Gastrocnemius medialis (tissue), 4 donors: Measurements from ENCODE around the gene SESN3. TPM values are rescaled to one million over a fixed set of nuclear protein-coding genes. Genes with fewer than 3 reads are reported as not detected.

Experiments
- ATAC-seq, 2 donors: fragments of 150-250 bp; one replicate each; pipeline ENCODE4 v1.9.1; 2016
- DNase-seq, 2 donors: peaks; one replicate each; pipeline ENCODE4 v3.0.0-alpha.2; 2019
- H3K27ac ChIP-seq, 4 donors: fragments of 200-600 bp; sonication (generic); 1 replicate in 1 of 4; 2 replicates in 3 of 4; pipeline ENCODE4 v1.5.1; 2016 to 2018; ENCODE audit warnings: mild to moderate bottlenecking in 2 of 4, moderate library complexity in 1 of 4
- H3K27me3 ChIP-seq, 3 donors: fragments of 200-600 bp; sonication (generic) in 2 of 3; 1 replicate in 1 of 3; 2 replicates in 2 of 3; pipeline versions ENCODE4 v1.5.1 to v1.6.0; 2016 to 2019; ENCODE audit warnings: mild to moderate bottlenecking in 1 of 3, moderate library complexity in 1 of 3
- H3K36me3 ChIP-seq, 2 donors: fragments of 200-600 bp; sonication (generic) in 1 of 2; one replicate each; pipeline ENCODE4 v1.5.1; 2017 to 2018
- H3K4me1 ChIP-seq, 2 donors: fragments of 200-600 bp; sonication (generic) in 1 of 2; one replicate each; pipeline ENCODE4 v1.5.1; 2016 to 2017; ENCODE audit warnings: mild to moderate bottlenecking in 2 of 2
- H3K4me3 ChIP-seq, 4 donors: fragments of 200-600 bp; sonication (generic) in 3 of 4; 1 replicate in 1 of 4; 2 replicates in 3 of 4; pipeline ENCODE4 v1.5.1; 2016 to 2019; ENCODE audit warnings: mild to moderate bottlenecking in 2 of 4
- H3K9me3 ChIP-seq, 3 donors: fragments of 200-600 bp; sonication (generic) in 2 of 3; 1 replicate in 1 of 3; 2 replicates in 2 of 3; pipeline ENCODE4 v1.5.1; 2016 to 2019
- POLR2A ChIP-seq, 2 donors: fragments of 450-650 bp; IDR thresholded peaks; one replicate each; pipeline ENCODE4 v1.6.1; 2017; ENCODE audit warnings: antibody characterized with exemption in 2 of 2, mild to moderate bottlenecking in 2 of 2, moderate library complexity in 2 of 2
- in situ Hi-C, 4 donors: fragments of 200-750 bp; cut with MboI; loops; one replicate each; pipeline versions ENCODE4 v1.15.0 to v1.8.0; 2017; ENCODE audit warnings: low sequenced_read_pairs in 4 of 4
- intact Hi-C: fragments of 100-400 bp; cut with DNase I; formaldehyde crosslinking; loops from one replicate; pipeline ENCODE4 v1.15.1; 2023; ENCODE audit warnings: low total_unique reads
- total RNA-seq, 4 donors: library from RNA; depleted of rRNA; stranded (reverse); fragments of >200 nt; gene quantifications; one replicate each; pipeline versions ENCODE4 v1.1.0 to v1.2.3, GENCODE V29; 2016
- TF ChIP-seq, protein P1 (sequence below), 5 experiments: fragments of 450-650 bp in 3 of 5; fragments of 200-600 bp in 2 of 5; sonication (generic) in 2 of 5; IDR thresholded peaks in 4 of 5; conservative IDR thresholded peaks in 1 of 5; 1 replicate in 4 of 5; 2 replicates in 1 of 5; pipeline ENCODE4 v1.5.1; 2016 to 2019; ENCODE audit warnings: antibody characterized with exemption in 5 of 5, mild to moderate bottlenecking in 3 of 5, moderate library complexity in 3 of 5

The SESN3 gene
- total RNA-seq, 4 donors from 2014 or later, result 6.0 to 10.8 (median 7.8) TPM

DNA sequence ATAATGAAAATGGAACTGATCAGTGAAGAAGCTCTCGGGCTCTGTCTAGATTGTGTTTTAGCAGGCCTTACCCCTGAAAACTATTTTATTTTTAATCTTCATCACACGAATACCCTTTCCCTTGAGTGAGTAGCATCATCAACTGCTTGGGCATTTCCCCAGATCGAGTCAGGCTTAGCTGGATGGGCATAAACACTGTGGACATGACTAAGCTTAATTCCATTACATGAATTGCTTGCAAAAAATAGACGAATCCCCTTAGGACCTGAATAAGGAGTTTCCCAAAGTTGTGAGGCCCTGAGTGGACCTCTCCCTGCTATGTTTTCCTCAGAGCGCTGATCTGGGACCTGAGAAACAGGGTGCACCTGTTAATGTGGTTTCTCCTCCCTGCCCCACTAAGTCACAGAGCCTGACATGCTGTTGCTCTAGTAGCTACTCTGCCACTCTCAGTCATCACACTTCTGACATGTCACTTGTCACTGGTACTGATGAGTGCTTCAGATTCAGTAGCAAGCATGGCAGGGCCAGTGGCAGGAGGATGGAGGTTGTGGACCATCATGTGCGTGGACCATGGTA, 87.8 kb downstream of the SESN3 start:
- no peak for DNase-seq
- in situ Hi-C loops, result loop anchor here in 3 of 4 donors (5.0 kb wide), 3 partner anchors 66 to 76 kb away; partner anchors contain the start of gene SRSF8 (in 1 of the 3)
- Histone ChIP-seq H3K9me3 (no peaks in the 10 kb centered on the region), H3K4me3 (no peak overlapping the region), H3K27me3 (no peaks in the 10 kb centered on the region), H3K36me3 (no peaks in the 10 kb centered on the region), H3K4me1 (peaks cover 7 to 10% of the 10 kb centered on the region in 2 donors), H3K27ac (no peak overlapping the region)
- TF ChIP-seq POLR2A (IDR thresholded peaks at IDR 0.05), result no peak
- TF ChIP-seq, protein P1, sequence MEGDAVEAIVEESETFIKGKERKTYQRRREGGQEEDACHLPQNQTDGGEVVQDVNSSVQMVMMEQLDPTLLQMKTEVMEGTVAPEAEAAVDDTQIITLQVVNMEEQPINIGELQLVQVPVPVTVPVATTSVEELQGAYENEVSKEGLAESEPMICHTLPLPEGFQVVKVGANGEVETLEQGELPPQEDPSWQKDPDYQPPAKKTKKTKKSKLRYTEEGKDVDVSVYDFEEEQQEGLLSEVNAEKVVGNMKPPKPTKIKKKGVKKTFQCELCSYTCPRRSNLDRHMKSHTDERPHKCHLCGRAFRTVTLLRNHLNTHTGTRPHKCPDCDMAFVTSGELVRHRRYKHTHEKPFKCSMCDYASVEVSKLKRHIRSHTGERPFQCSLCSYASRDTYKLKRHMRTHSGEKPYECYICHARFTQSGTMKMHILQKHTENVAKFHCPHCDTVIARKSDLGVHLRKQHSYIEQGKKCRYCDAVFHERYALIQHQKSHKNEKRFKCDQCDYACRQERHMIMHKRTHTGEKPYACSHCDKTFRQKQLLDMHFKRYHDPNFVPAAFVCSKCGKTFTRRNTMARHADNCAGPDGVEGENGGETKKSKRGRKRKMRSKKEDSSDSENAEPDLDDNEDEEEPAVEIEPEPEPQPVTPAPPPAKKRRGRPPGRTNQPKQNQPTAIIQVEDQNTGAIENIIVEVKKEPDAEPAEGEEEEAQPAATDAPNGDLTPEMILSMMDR (IDR thresholded peaks at IDR 0.05 in 4 of 5, conservative IDR thresholded peaks at IDR 0.05 in 1 of 5), result no peak
- no peak for ATAC-seq
- intact Hi-C loops, result no loop called here

- DNase-seq (no peak), ATAC-seq (no peak)
- Histone ChIP-seq H3K36me3 (no peaks in the 10 kb centered on the region), H3K4me3 (no peak overlapping the region), H3K9me3 (no peaks in the 10 kb centered on the region), H3K4me1 (peaks cover 0 to 2% of the 10 kb centered on the region in 2 donors), H3K27me3 (no peaks in the 10 kb centered on the region), H3K27ac (no peak overlapping the region)
- intact Hi-C loops (no loop called here), in situ Hi-C loops (loop anchor here in 3 of 4 donors (5.0 kb wide), 3 partner anchors 65 to 75 kb away; partner anchors contain the start of gene SRSF8 (in 1 of the 3))
- TF ChIP-seq POLR2A (IDR thresholded peaks at IDR 0.05), result no peak
- TF ChIP-seq, protein P1 (IDR thresholded peaks at IDR 0.05 in 4 of 5, conservative IDR thresholded peaks at IDR 0.05 in 1 of 5), result no peak
Measured at GRCh38 chr11:95142431-95142830, 88.6 kb downstream of the SESN3 start.

GRCh38 chr11:95140397-95141033, 90.5 kb downstream of the SESN3 start:
- in situ Hi-C loops (loop anchor here in 3 of 4 donors (5.0 kb wide), 3 partner anchors 63 to 73 kb away; partner anchors contain the start of gene SRSF8 (in 1 of the 3)), intact Hi-C loops (no loop called here)
- H3K36me3 ChIP-seq, result no peaks in the 10 kb centered on the region
- no peak overlapping the region for H3K4me3 ChIP-seq
- DNase-seq (no peak), ATAC-seq (no peak)
- no peaks in the 10 kb centered on the region for H3K4me1 ChIP-seq
- no peak for TF ChIP-seq POLR2A (IDR thresholded peaks at IDR 0.05)
- TF ChIP-seq, protein P1 (IDR thresholded peaks at IDR 0.05 in 4 of 5, conservative IDR thresholded peaks at IDR 0.05 in 1 of 5), result no peak
- H3K27ac ChIP-seq, result no peak overlapping the region
- H3K9me3 ChIP-seq, result no peaks in the 10 kb centered on the region
- no peaks in the 10 kb centered on the region for H3K27me3 ChIP-seq

DNA sequence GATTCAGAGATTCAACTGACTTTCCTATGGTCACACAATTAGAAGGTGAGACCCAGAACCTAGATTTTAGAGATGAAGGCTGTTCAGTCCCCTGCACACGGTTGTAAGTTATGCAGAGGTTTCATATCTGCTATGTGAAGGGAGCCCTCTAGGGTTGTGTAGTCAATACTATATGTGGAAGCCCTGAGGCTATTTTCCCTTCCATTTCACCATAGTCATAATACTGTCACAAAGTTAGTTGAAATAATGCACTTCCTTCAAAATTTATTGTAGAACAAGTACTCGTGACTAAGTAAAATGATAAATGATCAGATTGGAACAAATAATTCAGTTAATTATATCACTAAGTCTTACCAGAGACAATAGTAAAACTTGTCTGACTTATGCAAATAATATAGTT, 92.6 kb downstream of the SESN3 start:
- Histone ChIP-seq H3K27me3 (no peaks in the 10 kb centered on the region), H3K9me3 (no peaks in the 10 kb centered on the region), H3K27ac (no peak overlapping the region), H3K4me1 (peaks cover 7% of the 10 kb centered on the region in 2 donors), H3K4me3 (no peak overlapping the region), H3K36me3 (no peaks in the 10 kb centered on the region)
- ATAC-seq, result peak; percentile 77 to 92
- in situ Hi-C loops (loop anchor here in 1 of 4 donors (10.0 kb wide), 1 partner anchor 164 kb away; the partner anchor contains the start of genes CWC15 and KDM4D), intact Hi-C loops (loop anchor here (1.0 kb wide), 1 partner anchor 69 kb away; no protein-coding TSS in a partner anchor)
- DNase-seq, result no peak
- TF ChIP-seq, protein P1 (IDR thresholded peaks at IDR 0.05 in 4 of 5, conservative IDR thresholded peaks at IDR 0.05 in 1 of 5), result peak; percentile 17 to 49 (median 20)
- no peak for TF ChIP-seq POLR2A (IDR thresholded peaks at IDR 0.05)
